ENCODE measurements around the gene RND3. TPM values are rescaled to one million over a fixed set of nuclear protein-coding genes. Genes with fewer than 3 reads are reported as not detected.

Gene RND3
- total and polyA plus RNA-seq, 2 donors (not counting 1 experiment from before 2014, with no cell fraction given), result not detected

- H3K27me3 ChIP-seq (replicated peaks in 1 of 4; ENCODE audit: control extremely low read depth in 1 of 4, control insufficient read depth in 3 of 4, insufficient read depth in 4 of 4, low read length in 3 of 4), result no peaks in the 10 kb centered on the region
- intact Hi-C loops (cut with micrococcal nuclease), result no loop called here
- Mint-ChIP-seq H3K27me3 (peaks cover 8% of the 10 kb centered on the region), H3K4me3 (no peak overlapping the region), H3K4me1 (no peaks in the 10 kb centered on the region), H3K9me3 (ENCODE audit: insufficient read depth) (no peaks in the 10 kb centered on the region), H3K27ac (no peak overlapping the region)
- no peak overlapping the region for H3K4me3 ChIP-seq (ENCODE audit: control extremely low read depth in 1 of 5, extremely low read depth in 1 of 5, insufficient read depth in 1 of 5, low read depth in 2 of 5, low read length in 4 of 5)
- H3K4me2 ChIP-seq (replicated peaks; ENCODE audit: low read depth, low read length, poor library complexity, severe bottlenecking), result no peak overlapping the region
- no peaks in the 10 kb centered on the region for H3K9me3 ChIP-seq (ENCODE audit: control extremely low read depth in 1 of 3, control insufficient read depth in 2 of 3, insufficient read depth in 1 of 3, low read length in 2 of 3)
- DNase-seq (no peak), ATAC-seq (ENCODE audit: low read depth) (no peak)
- ChIA-PET CTCF (no interaction called here), POLR2A (no interaction called here)
- no peak overlapping the region for H3K27ac ChIP-seq (ENCODE audit: low read length in 2 of 2)
- H2AFZ ChIP-seq (ENCODE audit: insufficient read depth, low read depth, low read length, poor library complexity, severe bottlenecking), result no peak overlapping the region
- no peaks in the 10 kb centered on the region for H4K20me1 ChIP-seq (ENCODE audit: control insufficient read depth, insufficient read depth, low read length, poor library complexity, severe bottlenecking)
- no peaks in the 10 kb centered on the region for H3K79me2 ChIP-seq (ENCODE audit: control insufficient read depth, insufficient read depth, low read length)
- 100% methylated on average over 1 of the region's 3 CpGs for WGBS (ENCODE audit: insufficient coverage)
- TF ChIP-seq EZH2 (IDR thresholded peaks at IDR 0.05; ENCODE audit: borderline replicate concordance, insufficient read depth, low read depth, low read length, poor library complexity, severe bottlenecking), result no peak
- TF ChIP-seq CTCF (IDR thresholded peaks at IDR 0.05), result no peak
- no peaks in the 10 kb centered on the region for H3K4me1 ChIP-seq (ENCODE audit: control insufficient read depth in 2 of 2, insufficient read depth in 2 of 2, low read length in 2 of 2)
- H3K36me3 ChIP-seq (replicated peaks in 1 of 2; ENCODE audit: control extremely low read depth in 1 of 2, control insufficient read depth in 1 of 2, extremely low read depth in 1 of 2, insufficient read depth in 2 of 2, low read length in 1 of 2), result no peaks in the 10 kb centered on the region
- no peak overlapping the region for H3K9ac ChIP-seq (ENCODE audit: low read length)
Measured at GRCh38 chr2:150479075-150479915, 8.2 kb downstream of the RND3 start.

- Histone ChIP-seq H3K27ac (ENCODE audit: low read length in 2 of 2) (no peak overlapping the region), H2AFZ (ENCODE audit: insufficient read depth, low read depth, low read length, poor library complexity, severe bottlenecking) (no peak overlapping the region), H3K9me3 (ENCODE audit: control extremely low read depth in 1 of 3, control insufficient read depth in 2 of 3, insufficient read depth in 1 of 3, low read length in 2 of 3) (no peaks in the 10 kb centered on the region), H4K20me1 (ENCODE audit: control insufficient read depth, insufficient read depth, low read length, poor library complexity, severe bottlenecking) (no peaks in the 10 kb centered on the region), H3K4me2 (replicated peaks; ENCODE audit: low read depth, low read length, poor library complexity, severe bottlenecking) (no peak overlapping the region), H3K27me3 (replicated peaks in 1 of 4; ENCODE audit: control extremely low read depth in 1 of 4, control insufficient read depth in 3 of 4, insufficient read depth in 4 of 4, low read length in 3 of 4) (no peaks in the 10 kb centered on the region), H3K4me1 (ENCODE audit: control insufficient read depth in 2 of 2, insufficient read depth in 2 of 2, low read length in 2 of 2) (no peaks in the 10 kb centered on the region), H3K79me2 (ENCODE audit: control insufficient read depth, insufficient read depth, low read length) (no peaks in the 10 kb centered on the region), H3K9ac (ENCODE audit: low read length) (no peak overlapping the region), H3K4me3 (ENCODE audit: control extremely low read depth in 1 of 5, extremely low read depth in 1 of 5, insufficient read depth in 1 of 5, low read depth in 2 of 5, low read length in 4 of 5) (no peak overlapping the region), H3K36me3 (replicated peaks in 1 of 2; ENCODE audit: control extremely low read depth in 1 of 2, control insufficient read depth in 1 of 2, extremely low read depth in 1 of 2, insufficient read depth in 2 of 2, low read length in 1 of 2) (no peaks in the 10 kb centered on the region)
- no peak overlapping the region for H3K4me3 Mint-ChIP-seq
- ChIA-PET POLR2A (no interaction called here), CTCF (no interaction called here)
- H3K4me1 Mint-ChIP-seq, result no peaks in the 10 kb centered on the region
- intact Hi-C loops (cut with micrococcal nuclease), result no loop called here
- H3K9me3 Mint-ChIP-seq (ENCODE audit: insufficient read depth), result no peaks in the 10 kb centered on the region
- DNase-seq, result no peak
- TF ChIP-seq EZH2 (IDR thresholded peaks at IDR 0.05; ENCODE audit: borderline replicate concordance, insufficient read depth, low read depth, low read length, poor library complexity, severe bottlenecking) (no peak), CTCF (IDR thresholded peaks at IDR 0.05) (no peak)
- 39% methylated on average over 3 of the region's 6 CpGs for WGBS (ENCODE audit: insufficient coverage)
- peaks cover 3% of the 10 kb centered on the region for H3K27me3 Mint-ChIP-seq
- ATAC-seq (ENCODE audit: low read depth), result no peak
- no peak overlapping the region for H3K27ac Mint-ChIP-seq
Measured at GRCh38 chr2:150478200-150478974, 9.1 kb downstream of the RND3 start.
